ENCODE results near the gene SCT. TPM values are rescaled to one million over a fixed set of nuclear protein-coding genes. Genes with fewer than 3 reads are reported as not detected.
A peak's percentile ranks its signal among the peaks of the same experiment; 100 is the strongest.

Gene SCT
- total and polyA plus RNA-seq, 2 donors (not counting 3 experiments of a cell fraction or from before 2014, with no cell fraction given), result not detected

GRCh38 chr11:611001-611996, 15.7 kb downstream of the SCT start:
- no peak overlapping the region for H3K9ac ChIP-seq (replicated peaks; ENCODE audit: extremely low read depth, insufficient read depth, low read length)
- H3K4me2 ChIP-seq (ENCODE audit: insufficient read depth, low read length), result no peak overlapping the region
- TF ChIP-seq POLR2A (IDR thresholded peaks at IDR 0.05; ENCODE audit: low read depth, low read length) (peak; percentile 18), POLR2AphosphoS5 (IDR thresholded peaks at IDR 0.05; ENCODE audit: insufficient read depth, low read depth, low read length) (no peak)
- no peaks in the 10 kb centered on the region for H3K9me3 ChIP-seq (replicated peaks; ENCODE audit: control insufficient read depth, insufficient read depth, low read length)
- DNase-seq (ENCODE audit: low read depth, low spot score) (no peak), FAIRE-seq (no peak)
- peaks cover 12 to 58% of the 10 kb centered on the region in 2 experiments for H3K36me3 ChIP-seq (ENCODE audit: control insufficient read depth in 2 of 2, extremely low read depth in 1 of 2, insufficient read depth in 2 of 2, low read length in 2 of 2)
- H2AFZ ChIP-seq (ENCODE audit: low read depth, low read length), result no peak overlapping the region
- dilution Hi-C loops (cut with MboI; ENCODE audit: extremely low pct_ligation_motif_present, low sequenced_read_pairs) (no loop called here), intact Hi-C loops (cut with micrococcal nuclease) (loop anchor here (5.0 kb wide), 1 partner anchor 34 kb away; the partner anchor contains the start of gene PHRF1)
- H3K27ac ChIP-seq (ENCODE audit: insufficient read depth, low read depth, low read length), result no peak overlapping the region
- ChIA-PET POLR2A (no interaction called here), CTCF (no interaction called here)
- BruUV-seq (replicated peaks), result TSS peak; percentile 20
- no peaks in the 10 kb centered on the region for H3K27me3 ChIP-seq (ENCODE audit: control insufficient read depth in 2 of 2, insufficient read depth in 2 of 2, low read length in 2 of 2)
- peaks cover 6% of the 10 kb centered on the region for H3K4me1 ChIP-seq (ENCODE audit: control insufficient read depth, extremely low read depth, insufficient read depth, low read length)
- H3K4me3 ChIP-seq (replicated peaks in 1 of 3; ENCODE audit: insufficient read depth in 1 of 3, low read depth in 1 of 3, low read length in 3 of 3), result no peak overlapping the region
- H3K9me1 ChIP-seq (replicated peaks; ENCODE audit: control insufficient read depth, extremely low read depth, insufficient read depth, low read length), result no peaks in the 10 kb centered on the region
- H3K79me2 ChIP-seq (ENCODE audit: control insufficient read depth, insufficient read depth, low read length), result no peaks in the 10 kb centered on the region
- no peaks in the 10 kb centered on the region for H4K20me1 ChIP-seq (replicated peaks; ENCODE audit: control insufficient read depth, extremely low read depth, insufficient read depth, low read length)

DNA sequence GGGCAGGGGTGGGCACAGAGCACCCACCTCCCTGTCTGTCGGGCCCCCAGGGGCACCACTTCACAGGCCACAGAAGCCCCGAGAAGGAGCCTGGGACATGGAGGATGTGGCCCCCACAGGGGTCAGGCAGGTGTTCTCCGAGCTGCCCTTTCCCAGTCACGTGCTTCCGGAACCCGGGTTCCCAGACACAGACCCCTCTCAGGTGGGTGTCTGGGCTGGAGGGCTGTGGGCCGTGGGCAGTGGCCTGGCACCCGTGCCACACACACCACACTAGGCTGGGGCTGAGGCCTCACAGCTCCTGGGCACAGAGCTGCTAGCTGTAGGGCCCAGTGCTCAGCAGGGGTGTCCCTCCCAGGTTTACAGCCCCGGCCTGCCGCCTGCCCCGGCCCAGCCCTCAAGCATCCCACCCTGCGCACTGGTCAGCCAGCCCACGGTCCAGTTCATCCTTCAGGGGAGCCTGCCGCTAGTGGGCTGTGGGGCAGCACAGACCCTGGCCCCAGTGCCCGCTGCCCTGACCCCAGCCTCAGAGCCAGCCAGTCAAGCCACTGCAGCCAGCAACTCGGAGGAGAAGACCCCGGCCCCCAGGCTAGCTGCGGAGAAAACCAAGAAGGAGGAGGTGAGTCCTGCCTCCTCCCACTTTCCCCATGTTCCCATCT, 16.7 kb downstream of the SCT start:
- Histone ChIP-seq H3K79me2 (ENCODE audit: control insufficient read depth, insufficient read depth, low read length) (no peaks in the 10 kb centered on the region), H2AFZ (ENCODE audit: low read depth, low read length) (no peak overlapping the region), H4K20me1 (replicated peaks; ENCODE audit: control insufficient read depth, extremely low read depth, insufficient read depth, low read length) (no peaks in the 10 kb centered on the region), H3K4me2 (ENCODE audit: insufficient read depth, low read length) (no peak overlapping the region), H3K4me3 (replicated peaks in 1 of 3; ENCODE audit: insufficient read depth in 1 of 3, low read depth in 1 of 3, low read length in 3 of 3) (no peak overlapping the region), H3K4me1 (ENCODE audit: control insufficient read depth, extremely low read depth, insufficient read depth, low read length) (peaks cover 5% of the 10 kb centered on the region), H3K9ac (replicated peaks; ENCODE audit: extremely low read depth, insufficient read depth, low read length) (no peak overlapping the region), H3K9me3 (replicated peaks; ENCODE audit: control insufficient read depth, insufficient read depth, low read length) (no peaks in the 10 kb centered on the region), H3K36me3 (ENCODE audit: control insufficient read depth in 2 of 2, extremely low read depth in 1 of 2, insufficient read depth in 2 of 2, low read length in 2 of 2) (peaks cover 14 to 67% of the 10 kb centered on the region in 2 experiments), H3K27ac (ENCODE audit: insufficient read depth, low read depth, low read length) (no peak overlapping the region), H3K27me3 (ENCODE audit: control insufficient read depth in 2 of 2, insufficient read depth in 2 of 2, low read length in 2 of 2) (no peaks in the 10 kb centered on the region), H3K9me1 (replicated peaks; ENCODE audit: control insufficient read depth, extremely low read depth, insufficient read depth, low read length) (no peaks in the 10 kb centered on the region)
- CTCF ChIA-PET, result no interaction called here
- DNase-seq (ENCODE audit: low read depth, low spot score) (no peak), FAIRE-seq (no peak)
- TF ChIP-seq JUN (IDR thresholded peaks at IDR 0.05; ENCODE audit: borderline replicate concordance, insufficient read depth, insufficient read length, low read depth) (no peak), MYC (IDR thresholded peaks at IDR 0.05; ENCODE audit: low read depth, low read length) (no peak), FOS (IDR thresholded peaks at IDR 0.05; ENCODE audit: borderline replicate concordance, insufficient read depth, low read length) (no peak), GATA2 (IDR thresholded peaks at IDR 0.05; ENCODE audit: insufficient read depth, insufficient read length, low read depth, low read length) (no peak), POLR2AphosphoS5 (IDR thresholded peaks at IDR 0.05; ENCODE audit: insufficient read depth, low read depth, low read length) (no peak), CTCF (IDR thresholded peaks at IDR 0.05; ENCODE audit: extremely low read depth in 1 of 2, insufficient read depth in 1 of 2, low read depth in 1 of 2, low read length in 2 of 2) (no peak), POLR2A (IDR thresholded peaks at IDR 0.05; ENCODE audit: low read depth, low read length) (no peak), EZH2 (IDR thresholded peaks at IDR 0.05; ENCODE audit: borderline replicate concordance, low read depth, low read length, severe bottlenecking) (no peak)
- TF ChIP-seq, protein P1, sequence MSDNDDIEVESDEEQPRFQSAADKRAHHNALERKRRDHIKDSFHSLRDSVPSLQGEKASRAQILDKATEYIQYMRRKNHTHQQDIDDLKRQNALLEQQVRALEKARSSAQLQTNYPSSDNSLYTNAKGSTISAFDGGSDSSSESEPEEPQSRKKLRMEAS (IDR thresholded peaks at IDR 0.05; ENCODE audit: insufficient read depth, insufficient read length), result no peak
- POLR2A ChIA-PET, result no interaction called here
- intact Hi-C loops (cut with micrococcal nuclease) (loop anchor here (5.0 kb wide), 1 partner anchor 33 kb away; the partner anchor contains the start of gene PHRF1), dilution Hi-C loops (cut with MboI; ENCODE audit: extremely low pct_ligation_motif_present, low sequenced_read_pairs) (no loop called here)
- BruUV-seq (replicated peaks), result no TSS peak

All from endothelial cell of umbilical vein (primary cell).